H9 (cell line): ENCODE measurements around the gene TTC39C. TPM values are rescaled to one million over a fixed set of nuclear protein-coding genes. Genes with fewer than 3 reads are reported as not detected.
A peak's percentile ranks its signal among the peaks of the same experiment; 100 is the strongest.

Experiments used
- DNase-seq: peaks from one replicate; pipeline ENCODE4 v3.0.0-alpha.2; 2017
- H2AFZ ChIP-seq: one replicate; pipeline ENCODE4 v1.6.1; 2013; ENCODE audit warnings: mild to moderate bottlenecking, low read length, control low read depth, moderate library complexity
- H2AK5ac ChIP-seq: 2 replicates; pipeline ENCODE4 v1.6.1; 2013; ENCODE audit warnings: low read length, control low read depth, mixed read lengths; ENCODE audit not compliant: insufficient read length
- H2BK120ac ChIP-seq: one replicate; pipeline ENCODE4 v1.6.1; 2013; ENCODE audit warnings: low read depth, mild to moderate bottlenecking, low read length, control low read depth, inconsistent platforms; ENCODE audit not compliant: poor library complexity, severe bottlenecking
- H2BK12ac ChIP-seq: 2 replicates; pipeline ENCODE4 v1.6.1; 2013; ENCODE audit warnings: low read length, control low read depth, mixed read lengths, low read depth; ENCODE audit not compliant: insufficient read length
- H2BK15ac ChIP-seq: 2 replicates; pipeline ENCODE4 v1.6.1; 2013; ENCODE audit warnings: low read depth, low read length, control low read depth
- H2BK20ac ChIP-seq: one replicate; pipeline ENCODE4 v1.6.1; 2013; ENCODE audit warnings: low read depth, mild to moderate bottlenecking, low read length, control low read depth, inconsistent platforms; ENCODE audit not compliant: poor library complexity, severe bottlenecking
- H2BK5ac ChIP-seq: 2 replicates; pipeline ENCODE4 v1.6.1; 2013; ENCODE audit warnings: low read length, control low read depth, mixed read lengths; ENCODE audit not compliant: insufficient read length
- H3K14ac ChIP-seq: 2 replicates; pipeline ENCODE4 v1.6.1; 2013; ENCODE audit warnings: low read length, control low read depth; ENCODE audit not compliant: insufficient read depth
- H3K18ac ChIP-seq: 2 replicates; pipeline ENCODE4 v1.6.1; 2013; ENCODE audit warnings: low read depth, mild to moderate bottlenecking, mixed read lengths, low read length, control low read depth; ENCODE audit not compliant: insufficient read length
- H3K23ac ChIP-seq: 2 replicates; pipeline ENCODE4 v1.6.1; 2013; ENCODE audit warnings: low read length, control low read depth, mixed read lengths, low read depth; ENCODE audit not compliant: insufficient read length
- H3K23me2 ChIP-seq: 2 replicates; pipeline ENCODE4 v1.6.1; 2013; ENCODE audit warnings: low read depth, mild to moderate bottlenecking, mixed read lengths, low read length, control low read depth; ENCODE audit not compliant: insufficient read length, poor library complexity, severe bottlenecking
- H3K27ac ChIP-seq: 2 replicates; pipeline ENCODE4 v1.5.1; 2013; ENCODE audit warnings: low read length, control low read depth, mixed read lengths, low read depth; ENCODE audit not compliant: insufficient read length
- H3K27me3 ChIP-seq: 2 replicates; pipeline ENCODE4 v1.6.1; 2013; ENCODE audit warnings: low read length, control low read depth, inconsistent platforms; ENCODE audit not compliant: insufficient read depth
- H3K4ac ChIP-seq: 2 replicates; pipeline ENCODE4 v1.6.1; 2013; ENCODE audit warnings: low read depth, mild to moderate bottlenecking, control low read depth, inconsistent platforms, low read length, moderate library complexity
- H3K4me1 ChIP-seq: 2 replicates; pipeline ENCODE4 v1.6.1; 2013; ENCODE audit warnings: low read length, control low read depth, inconsistent platforms; ENCODE audit not compliant: insufficient read depth
- H3K4me2 ChIP-seq: 2 replicates; pipeline ENCODE4 v1.6.1; 2013; ENCODE audit warnings: low read length, control low read depth, mixed read lengths; ENCODE audit not compliant: insufficient read length, insufficient read depth
- H3K56ac ChIP-seq: 2 replicates; pipeline ENCODE4 v1.6.1; 2013; ENCODE audit warnings: low read depth, mild to moderate bottlenecking, mixed read lengths, low read length, control low read depth; ENCODE audit not compliant: insufficient read length
- H3K79me1 ChIP-seq: 2 replicates; pipeline ENCODE4 v1.6.1; 2013; ENCODE audit warnings: low read depth, mild to moderate bottlenecking, moderate library complexity, low read length, control low read depth, inconsistent platforms; ENCODE audit not compliant: insufficient read depth, poor library complexity, severe bottlenecking
- H3K79me2 ChIP-seq: 2 replicates; pipeline ENCODE4 v1.6.1; 2013; ENCODE audit warnings: low read length, control low read depth, inconsistent platforms; ENCODE audit not compliant: insufficient read depth
- H3K9ac ChIP-seq: 2 replicates; pipeline ENCODE4 v1.6.1; 2013; ENCODE audit warnings: low read length, control low read depth, mixed read lengths; ENCODE audit not compliant: insufficient read length; ENCODE audit errors: extremely low read depth
- H3K9me3 ChIP-seq: one replicate; pipeline ENCODE4 v1.6.1; 2013; ENCODE audit warnings: low read depth, low read length, inconsistent platforms; ENCODE audit not compliant: control insufficient read depth
- H3T11ph ChIP-seq: one replicate; pipeline ENCODE4 v1.6.1; 2013; ENCODE audit warnings: mild to moderate bottlenecking, low read length, control low read depth, inconsistent platforms
- H4K20me1 ChIP-seq: one replicate; pipeline ENCODE4 v1.6.1; 2013; ENCODE audit not compliant: control insufficient read depth, insufficient read length, insufficient read depth
- H4K5ac ChIP-seq: 2 replicates; pipeline ENCODE4 v1.6.1; 2013; ENCODE audit warnings: low read depth, mild to moderate bottlenecking, mixed read lengths, low read length, control low read depth; ENCODE audit not compliant: insufficient read length
- H4K8ac ChIP-seq: replicated peaks from 2 replicates; pipeline ENCODE4 v1.6.1; 2013; ENCODE audit warnings: low read length, control low read depth, mixed read lengths, low read depth; ENCODE audit not compliant: insufficient read length
- H4K91ac ChIP-seq: 2 replicates; pipeline ENCODE4 v1.6.1; 2013; ENCODE audit warnings: low read depth, mild to moderate bottlenecking, moderate library complexity, mixed read lengths, low read length, control low read depth; ENCODE audit not compliant: insufficient read length
- H3K27ac Mint-ChIP-seq, 3 experiments: 2 replicates in 2 of 3; 3 replicates in 1 of 3; pipeline ENCODE4 v1.8.0; 2020 to 2021; ENCODE audit warnings: mixed read lengths in 3 of 3, mild to moderate bottlenecking in 1 of 3, moderate library complexity in 1 of 3
- H3K27me3 Mint-ChIP-seq: 2 replicates; pipeline ENCODE4 v1.8.0; 2021; ENCODE audit warnings: low read depth, mild to moderate bottlenecking, moderate library complexity, mixed read lengths
- H3K36me3 Mint-ChIP-seq, 3 experiments: 2 replicates in 2 of 3; 3 replicates in 1 of 3; pipeline ENCODE4 v1.8.0; 2020 to 2021; ENCODE audit warnings: low read depth in 3 of 3, mixed read lengths in 3 of 3; ENCODE audit not compliant: insufficient read depth in 1 of 3
- H3K4me1 Mint-ChIP-seq, 2 experiments: 2 replicates each; pipeline ENCODE4 v1.8.0; 2020; ENCODE audit warnings: mixed read lengths in 2 of 2
- H3K4me3 Mint-ChIP-seq, 2 experiments: 2 replicates in 1 of 2; 3 replicates in 1 of 2; pipeline ENCODE4 v1.8.0; 2020 to 2021; ENCODE audit warnings: mild to moderate bottlenecking in 2 of 2, mixed read lengths in 2 of 2, moderate library complexity in 1 of 2
- H3K9me3 Mint-ChIP-seq, 2 experiments: 2 replicates in 1 of 2; 3 replicates in 1 of 2; pipeline ENCODE4 v1.8.0; 2020; ENCODE audit warnings: mild to moderate bottlenecking in 2 of 2, mixed read lengths in 2 of 2, moderate library complexity in 1 of 2
- WGBS: extraction: QIAGEN DNeasy Blood & Tissue Kit; methylation state at CpG from one replicate; pipeline ENCODE4 v1.1.7; 2013; ENCODE audit warnings: missing lambda C conversion rate, low lambda C conversion rate, mixed read lengths; ENCODE audit not compliant: insufficient read length; ENCODE audit errors: extremely low coverage; 5-methylcytosine and 5-hydroxymethylcytosine counted together
- total RNA-seq: library from RNA; stranded (reverse); gene quantifications from 2 replicates; pipeline ENCODE4 v1.2.1, GENCODE V29; 2021
- TF ChIP-seq, protein P1 (sequence below): fragments of 200-600 bp; sonication (generic); conservative IDR thresholded peaks from 3 replicates; pipeline ENCODE4 v1.8.0; 2021; ENCODE audit warnings: antibody characterized with exemption, mild to moderate bottlenecking

TTC39C gene
- total RNA-seq, 1 experiment from 2014 or later = 18.0 TPM

DNA sequence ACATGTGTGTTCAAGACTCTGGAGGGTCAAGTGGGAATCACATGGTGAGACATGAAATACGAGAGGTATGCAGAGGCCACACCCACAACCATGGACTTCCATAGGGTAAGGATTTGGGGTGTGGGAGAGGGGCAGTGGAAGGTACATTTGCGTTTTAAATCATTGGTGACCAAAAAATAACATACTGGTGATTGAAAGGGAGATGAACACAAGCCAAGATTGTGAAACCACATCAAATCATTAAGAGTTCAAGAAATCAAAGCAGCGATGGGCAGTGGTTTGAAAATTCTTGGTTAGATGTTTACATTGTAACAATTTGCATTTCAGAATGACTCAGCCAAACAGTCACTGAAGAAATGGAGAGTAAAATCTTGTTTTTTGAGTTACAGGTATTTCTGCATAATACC is 122.4 kb downstream of the TTC39C start:
- Mint-ChIP-seq H3K4me1 (peaks cover 25 to 30% of the 10 kb centered on the region in 2 experiments), H3K4me3 (no peak overlapping the region), H3K27ac (peak overlapping the region in 2 of 3 experiments; percentile 21 to 54; a peak in 2 of 7 replicates), H3K9me3 (peaks cover 2 to 4% of the 10 kb centered on the region in 2 experiments; a peak in 3 of 5 replicates), H3K27me3 (no peaks in the 10 kb centered on the region), H3K36me3 (peaks cover 2 to 9% (median 5%) of the 10 kb centered on the region in 3 experiments; a peak in 6 of 7 replicates)
- Histone ChIP-seq H3K4me2 (peak overlapping the region; percentile 12), H3K23ac (no peak overlapping the region), H2BK15ac (no peak overlapping the region), H3K18ac (no peak overlapping the region), H2BK120ac (no peak overlapping the region), H4K8ac (no peak overlapping the region), H4K91ac (no peak overlapping the region), H3K27me3 (no peaks in the 10 kb centered on the region), H2AK5ac (no peak overlapping the region), H2BK20ac (no peak overlapping the region), H3K14ac (no peak overlapping the region), H3K79me1 (no peaks in the 10 kb centered on the region), H3K4me1 (peaks cover 7% of the 10 kb centered on the region; the same call in 1 of the 2 replicates), H3K79me2 (no peaks in the 10 kb centered on the region), H2BK12ac (no peak overlapping the region), H3T11ph (no peak overlapping the region), H3K27ac (no peak overlapping the region), H3K4ac (no peak overlapping the region), H2BK5ac (no peak overlapping the region), H2AFZ (no peak overlapping the region), H3K9ac (no peak overlapping the region), H4K5ac (no peak overlapping the region), H3K9me3 (no peaks in the 10 kb centered on the region), H3K56ac (no peak overlapping the region), H4K20me1 (no peaks in the 10 kb centered on the region), H3K23me2 (peaks cover 3% of the 10 kb centered on the region)
- WGBS = no CpG with 5 or more reads among the region's 3 CpGs
- DNase-seq = no peak
- TF ChIP-seq, protein P1, sequence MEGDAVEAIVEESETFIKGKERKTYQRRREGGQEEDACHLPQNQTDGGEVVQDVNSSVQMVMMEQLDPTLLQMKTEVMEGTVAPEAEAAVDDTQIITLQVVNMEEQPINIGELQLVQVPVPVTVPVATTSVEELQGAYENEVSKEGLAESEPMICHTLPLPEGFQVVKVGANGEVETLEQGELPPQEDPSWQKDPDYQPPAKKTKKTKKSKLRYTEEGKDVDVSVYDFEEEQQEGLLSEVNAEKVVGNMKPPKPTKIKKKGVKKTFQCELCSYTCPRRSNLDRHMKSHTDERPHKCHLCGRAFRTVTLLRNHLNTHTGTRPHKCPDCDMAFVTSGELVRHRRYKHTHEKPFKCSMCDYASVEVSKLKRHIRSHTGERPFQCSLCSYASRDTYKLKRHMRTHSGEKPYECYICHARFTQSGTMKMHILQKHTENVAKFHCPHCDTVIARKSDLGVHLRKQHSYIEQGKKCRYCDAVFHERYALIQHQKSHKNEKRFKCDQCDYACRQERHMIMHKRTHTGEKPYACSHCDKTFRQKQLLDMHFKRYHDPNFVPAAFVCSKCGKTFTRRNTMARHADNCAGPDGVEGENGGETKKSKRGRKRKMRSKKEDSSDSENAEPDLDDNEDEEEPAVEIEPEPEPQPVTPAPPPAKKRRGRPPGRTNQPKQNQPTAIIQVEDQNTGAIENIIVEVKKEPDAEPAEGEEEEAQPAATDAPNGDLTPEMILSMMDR = no peak
